PC-9 (cell line): ENCODE results near the gene IL17RB. TPM values are rescaled to one million over a fixed set of nuclear protein-coding genes. Genes with fewer than 3 reads are reported as not detected.

ENCODE experiments used
- BruUV-seq: library from RNA; stranded (reverse); fragments of 400-500 nt; replicated peaks from 2 replicates; lab custom pipeline; 2021; lab: Mats Ljungman, UMichigan
- CTCF ChIA-PET: fragments of 300-600 bp; sonication (Branson Sonifier 250); formaldehyde crosslinking; loops from one replicate; lab custom pipeline; 2022; ENCODE audit warnings: antibody characterized with exemption; lab: Charles Lee
- POLR2A ChIA-PET: fragments of 300-600 bp; sonication (Branson Sonifier 250); formaldehyde crosslinking; loops from one replicate; lab custom pipeline; 2022; ENCODE audit warnings: antibody characterized with exemption; ENCODE audit not compliant: unreplicated experiment; lab: Charles Lee
- DNase-seq, 2 experiments: peaks; one replicate each; pipeline versions ENCODE4 v3.0.0 to v3.0.0-alpha.2; 2015 to 2022; ENCODE audit warnings: mixed read lengths in 1 of 2
- H2AFZ ChIP-seq: fragments of 200-600 bp; sonication (generic); 2 replicates; pipeline ENCODE4 v1.8.1; 2017; ENCODE audit warnings: antibody characterized with exemption
- H3F3A ChIP-seq: fragments of 200-600 bp; sonication (generic); 2 replicates; pipeline ENCODE4 v1.8.1; 2017; ENCODE audit warnings: antibody characterized with exemption, mild to moderate bottlenecking, low read depth; ENCODE audit not compliant: insufficient read depth
- H3K27ac ChIP-seq: fragments of 200-600 bp; sonication (generic); 2 replicates; pipeline ENCODE4 v1.6.1; 2016; ENCODE audit warnings: mixed run types
- H3K27me3 ChIP-seq: fragments of 200-600 bp; sonication (generic); 2 replicates; pipeline ENCODE4 v1.6.1; 2016; ENCODE audit warnings: low read depth, mixed run types; ENCODE audit not compliant: insufficient read depth
- H3K36me3 ChIP-seq: fragments of 200-600 bp; sonication (generic); 2 replicates; pipeline ENCODE4 v1.6.1; 2016; ENCODE audit warnings: low read depth, mixed run types
- H3K4me1 ChIP-seq: fragments of 200-600 bp; sonication (generic); replicated peaks from 2 replicates; pipeline ENCODE4 v1.6.1; 2016; ENCODE audit warnings: mixed run types; ENCODE audit not compliant: insufficient read depth
- H3K4me2 ChIP-seq: fragments of 200-600 bp; sonication (generic); 2 replicates; pipeline ENCODE4 v1.6.1; 2017; ENCODE audit warnings: mixed run types
- H3K4me3 ChIP-seq: fragments of 200-600 bp; sonication (generic); 2 replicates; pipeline ENCODE4 v1.6.1; 2016; ENCODE audit warnings: mixed run types
- H3K79me2 ChIP-seq: fragments of 200-600 bp; sonication (generic); 2 replicates; pipeline ENCODE4 v1.6.1; 2017; ENCODE audit warnings: low read depth, mixed run types
- H3K9me2 ChIP-seq: fragments of 200-600 bp; sonication (generic); 2 replicates; pipeline ENCODE4 v1.8.1; 2017; ENCODE audit warnings: mild to moderate bottlenecking; ENCODE audit not compliant: insufficient read depth
- H3K9me3 ChIP-seq: fragments of 200-600 bp; sonication (generic); 2 replicates; pipeline ENCODE4 v1.8.1; 2016; ENCODE audit warnings: low read depth; ENCODE audit not compliant: insufficient read depth
- H4K20me1 ChIP-seq: fragments of 200-600 bp; sonication (generic); 2 replicates; pipeline ENCODE4 v1.8.1; 2017; ENCODE audit not compliant: insufficient read depth
- EZH2 ChIP-seq: fragments of 200-600 bp; sonication (generic); IDR thresholded peaks from 2 replicates; pipeline ENCODE4 v1.8.0; 2017; ENCODE audit warnings: antibody characterized with exemption, low read depth
- intact Hi-C: fragments of 100-400 bp; cut with micrococcal nuclease; formaldehyde crosslinking; loops from one replicate; pipeline ENCODE4 v1.10.0; 2022; ENCODE audit not compliant: unreplicated experiment
- total RNA-seq: library from RNA; stranded (reverse); gene quantifications from 2 replicates; pipeline ENCODE4 v1.2.3, GENCODE V29; 2021
- TF ChIP-seq, protein P1 (sequence below): fragments of 200-600 bp; sonication (generic); conservative IDR thresholded peaks from 2 replicates; pipeline ENCODE4 v1.6.1; 2017; ENCODE audit warnings: mixed run types, antibody characterized with exemption, mild to moderate bottlenecking, moderate library complexity

The IL17RB gene
- total RNA-seq, 1 experiment from 2014 or later, result not detected

DNA sequence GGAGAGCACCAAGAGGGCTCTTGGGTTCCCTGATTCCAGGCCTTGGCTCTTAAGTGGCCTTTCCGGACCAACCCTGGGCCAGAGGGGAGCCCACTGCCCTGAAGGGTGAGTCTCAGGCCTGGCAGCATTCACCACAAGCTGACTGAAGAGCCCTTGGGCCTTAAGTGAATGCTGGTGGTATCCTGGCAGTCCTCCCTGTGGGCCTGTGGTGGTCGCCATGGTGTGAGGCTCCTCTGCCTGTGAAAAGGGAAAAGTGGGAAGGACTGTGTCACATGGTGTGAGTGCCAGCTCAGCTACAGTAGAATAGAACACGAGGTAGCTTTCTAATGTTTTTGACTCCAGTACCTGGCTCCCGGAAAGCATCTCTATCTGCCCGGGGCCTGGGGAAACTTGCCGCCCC lies 15.4 kb upstream of the IL17RB start:
- H3K27ac ChIP-seq, result no peak overlapping the region
- no peak for DNase-seq
- POLR2A ChIA-PET, result no interaction called here
- H3K4me1 ChIP-seq, result no peaks in the 10 kb centered on the region
- H3K4me3 ChIP-seq, result no peak overlapping the region
- no peaks in the 10 kb centered on the region for H3F3A ChIP-seq
- H2AFZ ChIP-seq, result no peak overlapping the region
- intact Hi-C loops, result no loop called here
- no peaks in the 10 kb centered on the region for H4K20me1 ChIP-seq
- no peak for TF ChIP-seq EZH2
- TF ChIP-seq, protein P1, sequence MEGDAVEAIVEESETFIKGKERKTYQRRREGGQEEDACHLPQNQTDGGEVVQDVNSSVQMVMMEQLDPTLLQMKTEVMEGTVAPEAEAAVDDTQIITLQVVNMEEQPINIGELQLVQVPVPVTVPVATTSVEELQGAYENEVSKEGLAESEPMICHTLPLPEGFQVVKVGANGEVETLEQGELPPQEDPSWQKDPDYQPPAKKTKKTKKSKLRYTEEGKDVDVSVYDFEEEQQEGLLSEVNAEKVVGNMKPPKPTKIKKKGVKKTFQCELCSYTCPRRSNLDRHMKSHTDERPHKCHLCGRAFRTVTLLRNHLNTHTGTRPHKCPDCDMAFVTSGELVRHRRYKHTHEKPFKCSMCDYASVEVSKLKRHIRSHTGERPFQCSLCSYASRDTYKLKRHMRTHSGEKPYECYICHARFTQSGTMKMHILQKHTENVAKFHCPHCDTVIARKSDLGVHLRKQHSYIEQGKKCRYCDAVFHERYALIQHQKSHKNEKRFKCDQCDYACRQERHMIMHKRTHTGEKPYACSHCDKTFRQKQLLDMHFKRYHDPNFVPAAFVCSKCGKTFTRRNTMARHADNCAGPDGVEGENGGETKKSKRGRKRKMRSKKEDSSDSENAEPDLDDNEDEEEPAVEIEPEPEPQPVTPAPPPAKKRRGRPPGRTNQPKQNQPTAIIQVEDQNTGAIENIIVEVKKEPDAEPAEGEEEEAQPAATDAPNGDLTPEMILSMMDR, result no peak
- H3K9me3 ChIP-seq, result no peaks in the 10 kb centered on the region
- H3K9me2 ChIP-seq, result no peaks in the 10 kb centered on the region
- H3K79me2 ChIP-seq, result no peaks in the 10 kb centered on the region
- H3K4me2 ChIP-seq, result no peak overlapping the region
- no peaks in the 10 kb centered on the region for H3K36me3 ChIP-seq
- CTCF ChIA-PET, result no interaction called here
- BruUV-seq, result no TSS peak
- H3K27me3 ChIP-seq, result peaks cover 10% of the 10 kb centered on the region; the same call in 1 of the 2 replicates

DNA sequence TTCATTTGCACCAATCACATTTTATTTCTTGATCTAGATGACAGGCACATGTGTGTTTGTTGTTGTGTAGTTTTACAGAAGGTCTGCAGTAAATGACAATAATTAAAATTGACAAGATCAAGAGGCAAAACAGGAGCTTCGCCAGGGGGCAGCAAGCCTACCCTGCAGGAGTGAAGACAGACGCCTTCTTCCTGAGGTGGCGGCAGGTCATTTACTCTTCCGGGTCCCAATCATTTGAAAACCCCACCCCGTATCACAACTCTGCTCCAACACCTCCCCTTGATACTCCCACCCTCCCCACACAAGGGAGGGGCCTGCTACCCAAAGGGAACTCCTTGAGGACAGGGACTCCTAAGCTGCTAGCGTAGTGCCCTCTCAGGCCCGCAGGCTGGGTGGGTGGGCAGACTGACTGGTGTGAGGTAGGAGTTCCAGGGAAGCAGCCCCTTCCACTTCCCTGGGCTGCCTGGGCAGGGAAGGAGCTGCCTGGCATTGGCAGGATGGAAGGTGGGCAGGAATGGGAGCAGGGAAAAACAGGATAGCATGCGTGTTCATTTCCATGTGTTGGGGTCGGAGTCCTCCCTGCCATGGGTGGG lies 13.2 kb upstream of the IL17RB start:
- POLR2A ChIA-PET, result no interaction called here

GRCh38 chr3:53833700-53834099 lies 12.7 kb upstream of the IL17RB start:
- no peaks in the 10 kb centered on the region for H3K79me2 ChIP-seq

More for the DNA sequence above, 13.2 kb upstream of the IL17RB start:
- H4K20me1 ChIP-seq, result no peaks in the 10 kb centered on the region
- H3K9me3 ChIP-seq, result no peaks in the 10 kb centered on the region
- H3K4me3 ChIP-seq, result no peak overlapping the region
- no peak for TF ChIP-seq EZH2
- TF ChIP-seq, protein P1, result no peak
- H3K79me2 ChIP-seq, result no peaks in the 10 kb centered on the region
- H3K4me1 ChIP-seq, result no peaks in the 10 kb centered on the region
- peaks cover 12% of the 10 kb centered on the region; the same call in 1 of the 2 replicates for H3K27me3 ChIP-seq
- no peak overlapping the region for H2AFZ ChIP-seq
- intact Hi-C loops, result no loop called here
- no peak overlapping the region for H3K4me2 ChIP-seq
- no peaks in the 10 kb centered on the region for H3K9me2 ChIP-seq
- H3K27ac ChIP-seq, result no peak overlapping the region
- no TSS peak for BruUV-seq
- no peak for DNase-seq
- no peaks in the 10 kb centered on the region for H3K36me3 ChIP-seq
- no peaks in the 10 kb centered on the region for H3F3A ChIP-seq
- CTCF ChIA-PET, result no interaction called here

More at GRCh38 chr3:53833700-53834099, 12.7 kb upstream of the IL17RB start:
- no peaks in the 10 kb centered on the region for H3K4me1 ChIP-seq
- H3K36me3 ChIP-seq, result no peaks in the 10 kb centered on the region
- ChIA-PET CTCF (no interaction called here), POLR2A (no interaction called here)
- TF ChIP-seq, protein P1, result no peak
- TF ChIP-seq EZH2, result no peak
- intact Hi-C loops, result no loop called here
- no TSS peak for BruUV-seq
- H3K9me2 ChIP-seq, result no peaks in the 10 kb centered on the region
- no peaks in the 10 kb centered on the region for H3K9me3 ChIP-seq
- H3K4me2 ChIP-seq, result no peak overlapping the region
- DNase-seq, result no peak
- no peak overlapping the region for H2AFZ ChIP-seq
- no peak overlapping the region for H3K4me3 ChIP-seq
- H3K27me3 ChIP-seq, result peaks cover 12% of the 10 kb centered on the region; the same call in 1 of the 2 replicates
- no peaks in the 10 kb centered on the region for H3F3A ChIP-seq
- H3K27ac ChIP-seq, result no peak overlapping the region
- H4K20me1 ChIP-seq, result no peaks in the 10 kb centered on the region
